ENCODE data around the gene ZNHIT3. TPM values are rescaled to one million over a fixed set of nuclear protein-coding genes. Genes with fewer than 3 reads are reported as not detected.
A peak's percentile ranks its signal among the peaks of the same experiment; 100 is the strongest.

ZNHIT3 gene
- polyA plus RNA-seq, 2 of the 4 experiments (the other 2 are of a cell fraction): 117 to 166 TPM

GRCh38 chr17:36512641-36513040 lies 26.2 kb downstream of the ZNHIT3 start:
- Histone ChIP-seq H3K4me1 (no peaks in the 10 kb centered on the region), H3K4me3 (no peak overlapping the region), H3K4me2 (no peak overlapping the region), H3K27ac (no peak overlapping the region), H3K9me3 (no peaks in the 10 kb centered on the region)
- ATAC-seq (no peak), FAIRE-seq (no peak), DNase-seq (ENCODE audit: low read depth in 1 of 2, low spot score in 1 of 2) (no peak)
- ChIA-PET POLR2A (no interaction called here), CTCF (interaction anchor here (1.1 to 4.2 kb wide), 3 partner anchors 21 to 636 kb away, joined by 4 to 15 read pairs (median 7); partner anchors contain the start of gene MYO19)
- TF ChIP-seq HDAC2 (IDR thresholded peaks at IDR 0.05) (no peak), JUN (IDR thresholded peaks at IDR 0.05) (no peak), MAFK (IDR thresholded peaks at IDR 0.05; ENCODE audit: partially characterized antibody) (no peak), RARB (CRISPR knock-in tag; IDR thresholded peaks at IDR 0.05) (no peak), FOSB (CRISPR knock-in tag; IDR thresholded peaks at IDR 0.05) (no peak), RFX5 (IDR thresholded peaks at IDR 0.05) (no peak), ELK1 (IDR thresholded peaks at IDR 0.05; ENCODE audit: low read depth, low read length) (no peak), PHF8 (IDR thresholded peaks at IDR 0.05; ENCODE audit: borderline replicate concordance, low read depth) (no peak)
- WGBS (ENCODE audit: missing lambda C conversion rate): 94% methylated on average over 5 of the region's 5 CpGs

- no peak; a peak in 1 of 6 replicates for ATAC-seq
- TF ChIP-seq POLR2AphosphoS2 (conservative IDR thresholded peaks at IDR 0.05; ENCODE audit: low read length) (0 out of 2 replicates have a peak, but pooled peaks have one; percentile 31), MAZ (IDR thresholded peaks at IDR 0.05; ENCODE audit: borderline replicate concordance, low read depth, low read length) (no peak)
- WGBS (ENCODE audit: missing lambda C conversion rate): 100% methylated on average over 3 of the region's 3 CpGs
- Histone ChIP-seq H3K9me3 (no peaks in the 10 kb centered on the region), H3K4me1 (no peaks in the 10 kb centered on the region), H3K4me2 (no peak overlapping the region), H3K27ac (no peak overlapping the region), H3K4me3 (no peak overlapping the region)
- POLR2A ChIA-PET: interaction anchor here (1.4 kb wide), 1 partner anchor 19 kb away, joined by 5 read pairs; the partner anchor contains the start of genes MYO19 and PIGW
- CTCF ChIA-PET: interaction anchor here (1.1 to 4.2 kb wide), 6 partner anchors 9 to 32 kb away, joined by 3 to 16 read pairs (median 10); partner anchors contain the start of genes MYO19 and PIGW
- DNase-seq (ENCODE audit: low read depth in 1 of 2, low spot score in 1 of 2): no peak
- FAIRE-seq: no peak
These were observed 28.4 kb downstream of the ZNHIT3 start for GRCh38 chr17:36514856-36515255.

GRCh38 chr17:36515837-36516236 lies 29.4 kb downstream of the ZNHIT3 start:
- ATAC-seq (no peak), FAIRE-seq (no peak), DNase-seq (ENCODE audit: low read depth in 1 of 2, low spot score in 1 of 2) (no peak)
- no peak overlapping the region for H3K4me2 ChIP-seq
- 94% methylated on average over 4 of the region's 4 CpGs for WGBS (ENCODE audit: missing lambda C conversion rate)
- ChIA-PET POLR2A (no interaction called here), CTCF (interaction anchor here (0.7 to 4.2 kb wide), 7 partner anchors 9 to 532 kb away, joined by 3 to 16 read pairs (median 5); partner anchors contain the start of genes MYO19 and PIGW)
- no peaks in the 10 kb centered on the region for H3K9me3 ChIP-seq
- H3K27ac ChIP-seq: no peak overlapping the region
- TF ChIP-seq CBX2 (IDR thresholded peaks at IDR 0.05; ENCODE audit: borderline replicate concordance, low read depth): no peak
- no peak for TF ChIP-seq ZC3H11A (IDR thresholded peaks at IDR 0.05)
- TF ChIP-seq CHD2 (IDR thresholded peaks at IDR 0.05; ENCODE audit: low read length, partially characterized antibody): no peak
- no peak for TF ChIP-seq RAD21 (conservative IDR thresholded peaks at IDR 0.05 in 1 of 2, IDR thresholded peaks at IDR 0.05 in 1 of 2)
- no peaks in the 10 kb centered on the region for H3K4me1 ChIP-seq
- no peak overlapping the region for H3K4me3 ChIP-seq

- TF ChIP-seq CBX8 (IDR thresholded peaks at IDR 0.05): no peak
- TF ChIP-seq HOXB5 (CRISPR knock-in tag; IDR thresholded peaks at IDR 0.05): no peak
- no peak for DNase-seq (ENCODE audit: low read depth in 1 of 2, low spot score in 1 of 2)
- no peaks in the 10 kb centered on the region for H3K9me3 ChIP-seq
- 90% methylated on average over 2 of the region's 2 CpGs for WGBS (ENCODE audit: missing lambda C conversion rate)
- ChIA-PET CTCF (interaction anchor here (1.5 to 1.7 kb wide), 2 partner anchors 11 to 15 kb away, joined by 3 to 5 read pairs; partner anchors contain the start of gene MYO19), POLR2A (no interaction called here)
- H3K4me1 ChIP-seq: no peaks in the 10 kb centered on the region
- no peak for ATAC-seq
- H3K4me2 ChIP-seq: no peak overlapping the region
- no peak overlapping the region for H3K4me3 ChIP-seq
- no peak overlapping the region for H3K27ac ChIP-seq
- no peak for FAIRE-seq
These were observed 36.6 kb downstream of the ZNHIT3 start for GRCh38 chr17:36523113-36523512.
